IPS-15b (cell line): ENCODE measurements around the gene ARHGAP6.
"Not testable (repeated sequence)": the region's sequence is repeated elsewhere in the genome, so short reads cannot be mapped to it uniquely, and the experiment has no call there.

Source experiments
- H3K27me3 ChIP-seq: one replicate; pipeline ENCODE4 v1.6.1; 2013; ENCODE audit warnings: low read length; ENCODE audit not compliant: control insufficient read depth, insufficient read depth
- H3K36me3 ChIP-seq: one replicate; pipeline ENCODE4 v1.6.1; 2013; ENCODE audit warnings: low read length; ENCODE audit not compliant: control insufficient read depth, insufficient read depth
- H3K4me1 ChIP-seq: one replicate; pipeline ENCODE4 v1.6.1; 2013; ENCODE audit warnings: mild to moderate bottlenecking, low read length; ENCODE audit not compliant: control insufficient read depth, insufficient read depth
- H3K4me3 ChIP-seq: one replicate; pipeline ENCODE4 v1.5.1; 2013; ENCODE audit warnings: low read depth, low read length
- H3K9ac ChIP-seq: one replicate; pipeline ENCODE4 v1.6.1; 2013; ENCODE audit warnings: low read depth, mild to moderate bottlenecking, low read length
- H3K9me3 ChIP-seq: one replicate; pipeline ENCODE4 v1.6.1; 2013; ENCODE audit warnings: mild to moderate bottlenecking, low read length; ENCODE audit not compliant: control insufficient read depth, insufficient read depth

ARHGAP6 gene

GRCh38 chrX:11131146-11131545, 534.6 kb downstream of the ARHGAP6 start:
- Histone ChIP-seq H3K4me1 (no peaks in the 10 kb centered on the region), H3K9ac (no peak overlapping the region), H3K36me3 (no peaks in the 10 kb centered on the region), H3K4me3 (no peak overlapping the region), H3K9me3 (no peaks in the 10 kb centered on the region), H3K27me3 (no peaks in the 10 kb centered on the region)

GRCh38 chrX:11130136-11130535, 535.6 kb downstream of the ARHGAP6 start:
- Histone ChIP-seq H3K4me3 (no peak overlapping the region), H3K27me3 (no peaks in the 10 kb centered on the region)

GRCh38 chrX:11129534-11130105, 536.1 kb downstream of the ARHGAP6 start:
- H3K9me3 ChIP-seq, result no peaks in the 10 kb centered on the region
- no peaks in the 10 kb centered on the region for H3K36me3 ChIP-seq
- no peak overlapping the region for H3K4me3 ChIP-seq
- no peaks in the 10 kb centered on the region for H3K4me1 ChIP-seq
- H3K27me3 ChIP-seq, result no peaks in the 10 kb centered on the region
- H3K9ac ChIP-seq, result no peak overlapping the region

More at GRCh38 chrX:11130136-11130535, 535.6 kb downstream of the ARHGAP6 start:
- no peaks in the 10 kb centered on the region for H3K9me3 ChIP-seq
- H3K36me3 ChIP-seq, result no peaks in the 10 kb centered on the region
- no peak overlapping the region for H3K9ac ChIP-seq
- no peaks in the 10 kb centered on the region for H3K4me1 ChIP-seq

- Histone ChIP-seq H3K9me3 (no peaks in the 10 kb centered on the region), H3K36me3 (peaks cover 5% of the 10 kb centered on the region), H3K9ac (no peak overlapping the region), H3K4me3 (no peak overlapping the region), H3K4me1 (no peaks in the 10 kb centered on the region), H3K27me3 (no peaks in the 10 kb centered on the region)
Observed at GRCh38 chrX:11125060-11125459, 540.7 kb downstream of the ARHGAP6 start.

GRCh38 chrX:11124112-11124511, 541.6 kb downstream of the ARHGAP6 start:
- Histone ChIP-seq H3K9ac (no peak overlapping the region), H3K36me3 (peaks cover 5% of the 10 kb centered on the region), H3K4me1 (no peaks in the 10 kb centered on the region), H3K27me3 (no peaks in the 10 kb centered on the region), H3K4me3 (no peak overlapping the region), H3K9me3 (no peaks in the 10 kb centered on the region)

- H3K36me3 ChIP-seq, H3K9me3 ChIP-seq, H3K4me3 ChIP-seq, H3K27me3 ChIP-seq, H3K4me1 ChIP-seq, H3K9ac ChIP-seq: not testable (repeated sequence)
Observed at GRCh38 chrX:11123087-11123486, 542.6 kb downstream of the ARHGAP6 start.

- Histone ChIP-seq H3K9me3 (no peaks in the 10 kb centered on the region), H3K4me3 (no peak overlapping the region), H3K4me1 (no peaks in the 10 kb centered on the region), H3K9ac (no peak overlapping the region), H3K27me3 (no peaks in the 10 kb centered on the region), H3K36me3 (peaks cover 8% of the 10 kb centered on the region)
Observed at GRCh38 chrX:11119313-11119943, 546.3 kb downstream of the ARHGAP6 start.

GRCh38 chrX:11117745-11118144, 548.0 kb downstream of the ARHGAP6 start:
- Histone ChIP-seq H3K4me3 (no peak overlapping the region), H3K27me3 (no peaks in the 10 kb centered on the region), H3K9me3 (no peaks in the 10 kb centered on the region), H3K9ac (no peak overlapping the region), H3K4me1 (no peaks in the 10 kb centered on the region), H3K36me3 (peaks cover 8% of the 10 kb centered on the region)

GRCh38 chrX:11113731-11114130, 552.0 kb downstream of the ARHGAP6 start:
- H3K9me3 ChIP-seq, result no peaks in the 10 kb centered on the region
- H3K9ac ChIP-seq, result no peak overlapping the region
- no peaks in the 10 kb centered on the region for H3K4me1 ChIP-seq
- no peaks in the 10 kb centered on the region for H3K27me3 ChIP-seq
- H3K4me3 ChIP-seq, result no peak overlapping the region
- peaks cover 3% of the 10 kb centered on the region for H3K36me3 ChIP-seq

GRCh38 chrX:11111947-11112346, 553.8 kb downstream of the ARHGAP6 start:
- H3K9ac ChIP-seq, result no peak overlapping the region
- no peaks in the 10 kb centered on the region for H3K27me3 ChIP-seq
- no peaks in the 10 kb centered on the region for H3K4me1 ChIP-seq
- peak overlapping the region; percentile 64 for H3K4me3 ChIP-seq
- no peaks in the 10 kb centered on the region for H3K9me3 ChIP-seq
- peaks cover 3% of the 10 kb centered on the region for H3K36me3 ChIP-seq

- Histone ChIP-seq H3K36me3 (peaks cover 3% of the 10 kb centered on the region), H3K4me1 (no peaks in the 10 kb centered on the region), H3K9me3 (no peaks in the 10 kb centered on the region), H3K4me3 (peak within 1 kb of the TSS; percentile 64), H3K9ac (peak within 1 kb of the TSS; percentile 79), H3K27me3 (no peaks in the 10 kb centered on the region)
Observed at GRCh38 chrX:11111037-11111851, 554.5 kb downstream of the ARHGAP6 start, which contains the start of gene HCCS. Gene HCCS, plus strand, starts transcription at chrX:11111332. Its CDS starts 729 bp downstream, at chrX:11112061.

- no peak overlapping the region for H3K4me3 ChIP-seq
- no peaks in the 10 kb centered on the region for H3K27me3 ChIP-seq
- no peaks in the 10 kb centered on the region for H3K9me3 ChIP-seq
- no peaks in the 10 kb centered on the region for H3K36me3 ChIP-seq
- H3K4me1 ChIP-seq, result no peaks in the 10 kb centered on the region
- H3K9ac ChIP-seq, result no peak overlapping the region
Observed at GRCh38 chrX:11109968-11110367, 555.8 kb downstream of the ARHGAP6 start.
